Endothelial cell of hepatic sinusoid (primary cell): Measurements from ENCODE around the gene ZNF384.

Source experiments
- in situ Hi-C: cut with HindIII; loops from 2 replicates; pipeline ENCODE4 v1.10.0; 2017; ENCODE audit warnings: low sequenced_read_pairs

Gene ZNF384

DNA sequence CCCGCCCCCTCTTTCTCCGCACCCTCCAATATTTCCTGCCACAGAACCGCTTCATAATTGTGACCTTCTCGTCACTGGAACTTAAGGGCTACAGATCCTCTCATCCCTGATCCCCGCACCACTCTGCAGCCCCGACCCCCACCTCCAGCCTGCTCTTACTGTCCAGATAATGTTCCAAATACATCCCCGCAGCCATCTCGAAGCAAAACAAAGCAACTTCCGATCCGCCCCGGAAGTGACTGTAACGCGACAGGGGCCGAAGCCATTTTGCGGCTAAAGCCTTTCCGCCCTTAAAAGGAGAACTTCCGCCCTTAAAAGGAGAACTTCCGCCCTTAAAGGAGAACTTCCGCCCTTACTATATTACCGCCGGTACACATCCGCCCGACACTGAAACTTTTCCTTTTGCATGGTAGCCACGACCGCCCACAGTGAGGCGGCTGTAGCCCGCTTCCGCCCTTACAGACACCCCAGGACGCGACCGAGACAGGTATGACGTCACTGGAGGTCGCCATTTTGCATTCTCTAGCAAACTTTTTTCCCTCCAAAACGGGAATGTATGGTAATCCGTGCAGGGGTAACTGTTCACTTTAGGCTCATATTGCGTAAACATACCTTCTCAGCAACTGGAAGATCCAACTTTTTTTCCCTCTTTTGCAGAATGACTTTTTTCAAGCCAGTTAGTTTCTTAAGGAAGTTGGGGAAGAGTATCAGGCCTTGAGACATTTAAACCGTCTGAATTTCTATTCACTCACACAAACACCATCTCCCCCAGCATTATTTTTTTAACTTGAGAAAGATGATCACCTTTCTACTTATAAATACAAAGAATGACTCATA is 26.1 kb downstream of the ZNF384 start, which contains the start of gene ING4:
TSS of gene ING4 (minus strand) at position 214 of the 837 bp plus-strand sequence. CDS start at position 196, 18 bp downstream.
- in situ Hi-C loops, result no loop called here

DNA sequence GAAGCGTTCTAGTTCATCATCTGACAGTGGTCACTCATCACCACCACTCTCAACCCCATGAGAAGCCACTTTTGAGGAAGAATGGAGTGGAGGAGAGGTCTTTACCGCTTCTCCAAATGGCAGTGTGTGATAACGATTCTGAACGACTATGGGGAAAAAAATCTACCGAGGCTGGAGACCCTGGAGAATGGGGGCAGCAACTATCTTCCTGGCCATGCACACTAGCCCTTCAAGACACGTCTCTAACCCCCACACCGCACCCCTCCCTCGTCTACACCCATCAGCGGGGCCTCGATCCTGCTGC is 26.6 kb downstream of the ZNF384 start:
- in situ Hi-C loops, result no loop called here

GRCh38 chr12:6653987-6654386 is 35.2 kb downstream of the ZNF384 start:
- in situ Hi-C loops, result no loop called here

DNA sequence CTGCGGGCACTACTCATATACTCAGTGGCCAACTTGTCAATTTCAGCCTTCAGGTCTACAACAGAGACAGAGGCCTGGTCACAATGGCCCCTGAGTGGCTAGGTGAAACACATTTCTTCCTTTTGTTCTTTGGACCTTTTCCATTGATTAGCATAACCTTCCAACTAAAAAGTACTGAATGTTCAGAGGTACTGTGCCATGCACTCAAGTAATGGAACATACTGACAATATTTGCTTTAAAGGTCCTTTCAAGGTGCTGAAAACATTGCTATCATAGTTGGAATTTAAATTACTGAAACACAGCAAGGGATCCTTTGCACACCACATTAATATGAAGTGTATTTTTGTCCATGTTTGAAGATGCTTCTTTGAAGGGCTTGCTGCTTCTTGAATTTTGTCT is 35.8 kb downstream of the ZNF384 start:
- in situ Hi-C loops, result no loop called here

- in situ Hi-C loops, result no loop called here
Observed at GRCh38 chr12:6652391-6652790, 36.8 kb downstream of the ZNF384 start.

DNA sequence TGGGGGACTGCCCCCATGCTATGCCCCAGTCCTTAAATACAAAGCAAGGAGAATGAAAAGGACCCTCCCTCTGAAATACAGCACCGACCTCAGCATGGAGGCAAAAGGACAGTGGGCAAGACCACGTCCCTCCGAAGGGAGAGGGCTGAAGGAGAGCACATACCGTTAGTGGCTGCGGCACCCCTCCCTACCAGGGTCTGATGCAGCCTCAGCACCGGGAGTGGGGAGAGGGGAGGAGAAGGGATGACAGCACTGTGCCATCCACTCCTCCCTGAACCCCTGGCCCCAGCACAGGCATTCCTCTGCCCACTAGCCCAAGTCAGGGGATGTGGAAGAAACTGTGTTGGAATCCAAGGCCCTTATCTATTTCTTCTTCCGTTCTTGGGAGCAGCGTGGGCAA is 38.3 kb downstream of the ZNF384 start:
- in situ Hi-C loops, result no loop called here

- in situ Hi-C loops, result loop anchor here (5.0 kb wide), 1 partner anchor 45 kb away; no protein-coding TSS in a partner anchor
Observed at GRCh38 chr12:6647083-6647604, 42.0 kb downstream of the ZNF384 start, which contains the start of gene ACRBP. Gene ACRBP (minus strand): TSS chr12:6647432. CDS start chr12:6647366, 66 bp downstream.

- in situ Hi-C loops, result loop anchor here (5.0 kb wide), 1 partner anchor 46 kb away; no protein-coding TSS in a partner anchor
Observed at GRCh38 chr12:6646276-6647082, 42.7 kb downstream of the ZNF384 start.

DNA sequence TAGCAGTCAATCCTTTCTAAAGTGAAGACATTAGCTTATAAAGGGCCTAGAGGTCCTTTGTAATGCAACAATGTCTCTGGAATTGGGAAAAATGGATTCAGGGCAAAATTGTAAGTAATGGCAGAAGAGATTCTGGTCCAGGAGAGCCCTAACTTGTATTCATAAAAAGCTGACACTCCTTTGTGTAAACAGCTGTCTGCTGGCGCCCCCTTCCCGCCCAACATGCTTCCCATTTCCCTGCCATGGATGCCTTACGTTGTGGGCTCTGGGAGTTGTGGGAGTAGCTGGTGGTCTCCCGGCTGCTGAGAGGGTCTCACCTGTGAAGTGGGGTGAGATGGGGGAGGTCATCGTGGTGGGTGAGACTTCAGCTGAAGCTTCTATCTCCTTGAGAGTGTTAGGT is 44.3 kb downstream of the ZNF384 start:
- in situ Hi-C loops, result loop anchor here (5.0 kb wide), 1 partner anchor 47 kb away; no protein-coding TSS in a partner anchor

GRCh38 chr12:6644257-6644596 is 44.9 kb downstream of the ZNF384 start:
- in situ Hi-C loops, result no loop called here

GRCh38 chr12:6643569-6644256 is 45.5 kb downstream of the ZNF384 start:
- in situ Hi-C loops, result no loop called here

DNA sequence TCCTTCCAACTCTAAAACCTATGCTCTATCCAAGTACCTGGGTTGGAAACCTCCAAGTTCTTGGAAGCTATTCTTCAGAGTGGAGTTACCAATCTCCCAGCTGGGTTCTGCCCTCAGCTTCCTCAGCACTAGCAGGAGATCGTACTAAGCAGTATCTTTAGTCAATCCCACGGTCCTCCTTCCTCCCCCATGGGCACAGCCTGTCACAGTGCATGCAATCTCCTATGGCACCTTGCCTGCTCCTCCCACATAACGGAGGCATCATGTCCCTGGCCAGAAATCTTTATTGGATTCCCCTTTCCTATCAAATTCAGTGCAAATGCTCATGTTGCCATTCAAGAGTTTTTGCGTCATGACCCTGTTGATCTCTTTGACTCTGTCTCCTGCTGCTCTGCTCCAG is 48.0 kb downstream of the ZNF384 start:
- in situ Hi-C loops, result no loop called here

GRCh38 chr12:6640497-6640896 is 48.7 kb downstream of the ZNF384 start:
- in situ Hi-C loops, result no loop called here

DNA sequence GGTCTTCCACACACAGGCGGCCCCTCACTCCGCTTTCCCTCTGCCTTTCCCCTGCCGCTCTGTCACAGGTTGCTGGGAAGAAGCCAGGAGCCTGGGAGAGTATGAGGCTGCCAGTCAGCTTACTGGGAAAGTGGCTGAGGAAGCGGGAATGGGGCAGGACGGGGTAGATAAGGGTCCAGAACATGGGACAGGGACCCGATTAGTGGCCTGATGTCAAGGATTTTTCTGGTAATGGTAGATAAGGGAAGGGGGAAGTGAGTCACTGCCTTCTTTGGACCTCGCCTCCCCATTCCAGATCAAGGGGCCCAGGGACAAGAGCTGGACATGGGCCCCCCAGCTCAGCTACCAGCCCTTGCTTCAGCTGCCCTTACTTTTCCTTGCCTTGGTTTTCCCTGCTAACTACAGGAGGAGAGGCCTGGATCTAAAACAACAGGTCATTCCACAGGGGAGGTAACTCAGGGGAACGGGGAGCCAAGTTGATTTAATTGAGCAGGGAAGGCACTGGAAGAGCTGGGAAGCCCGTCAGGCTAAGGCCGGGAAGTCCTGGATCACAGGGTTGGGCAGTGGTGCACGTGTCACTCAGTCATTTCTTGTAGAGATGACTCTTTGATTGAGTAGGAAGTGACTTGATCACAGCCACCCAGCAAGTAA is 49.9 kb downstream of the ZNF384 start:
- in situ Hi-C loops, result no loop called here

- in situ Hi-C loops, result no loop called here
Observed at GRCh38 chr12:6638305-6638704, 50.9 kb downstream of the ZNF384 start.

- in situ Hi-C loops, result no loop called here
Observed at GRCh38 chr12:6635856-6636531, 53.2 kb downstream of the ZNF384 start, which contains the start of gene LPAR5. Gene LPAR5 (minus strand): TSS chr12:6635959. CDS start chr12:6621248, 14,711 bp downstream.

DNA sequence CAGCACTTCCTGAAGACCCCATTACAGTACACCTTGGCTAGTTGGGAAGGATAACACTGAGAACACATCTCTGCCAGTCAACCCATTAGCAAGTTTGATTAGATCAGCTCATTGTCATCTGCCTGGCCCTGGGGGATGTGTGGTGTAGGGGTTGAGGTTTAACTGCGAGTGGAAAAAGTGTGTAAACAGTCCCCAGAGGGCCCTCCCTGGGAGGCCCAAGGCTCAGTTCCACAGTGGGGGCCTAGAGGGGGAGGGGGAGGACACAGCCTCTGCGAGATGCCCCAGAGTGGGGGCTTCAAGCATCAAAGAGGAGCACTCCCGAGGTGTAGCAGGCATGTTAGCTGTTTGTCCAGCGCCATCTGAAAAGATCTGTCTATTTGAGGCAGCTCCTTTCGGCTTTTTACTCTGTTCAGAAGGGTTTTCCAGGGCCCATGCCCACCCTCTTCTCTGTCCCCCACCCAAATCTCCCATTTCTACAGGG is 53.8 kb downstream of the ZNF384 start:
- in situ Hi-C loops, result no loop called here

GRCh38 chr12:6632026-6632983 is 56.9 kb downstream of the ZNF384 start:
- in situ Hi-C loops, result loop anchor here (5.0 kb wide), 1 partner anchor 35 kb away; no protein-coding TSS in a partner anchor
